Measurements from ENCODE around the gene HSD11B1.

The HSD11B1 gene

DNA sequence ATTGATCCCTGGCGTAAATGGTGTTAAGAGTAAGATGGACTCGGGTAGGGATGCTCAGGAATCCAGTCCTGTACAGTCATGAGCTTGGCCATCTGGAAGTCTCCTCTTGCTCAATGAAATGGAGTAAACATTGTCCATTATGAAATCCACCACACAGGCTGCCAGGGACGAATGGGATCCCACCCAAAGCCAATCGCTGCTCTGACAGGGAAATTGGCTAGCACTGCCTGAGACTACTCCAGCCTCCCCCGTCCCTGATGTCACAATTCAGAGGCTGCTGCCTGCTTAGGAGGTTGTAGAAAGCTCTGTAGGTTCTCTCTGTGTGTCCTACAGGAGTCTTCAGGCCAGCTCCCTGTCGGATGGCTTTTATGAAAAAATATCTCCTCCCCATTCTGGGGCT is at the start of gene HSD11B1:
Gene HSD11B1 (plus strand): TSS at position 263 of the 400 bp plus-strand sequence. CDS start 97 bp downstream, at position 360.
- no peak within 1 kb of the TSS for H3K9ac ChIP-seq (ENCODE audit: low read depth, low read length)
- H3K9me3 ChIP-seq (ENCODE audit: insufficient read depth, low read depth, low read length), result no peaks in the 10 kb centered on the region
- H3K36me3 ChIP-seq (ENCODE audit: insufficient read depth, low read depth, low read length), result no peaks in the 10 kb centered on the region
- no peaks in the 10 kb centered on the region; the same call in 1 of the 2 replicates for H3K27me3 ChIP-seq (ENCODE audit: insufficient read depth, low read length)
- H3K4me3 ChIP-seq (ENCODE audit: low read length), result no peak within 1 kb of the TSS
- no peak within 1 kb of the TSS for H3K27ac ChIP-seq (ENCODE audit: low read length)
- no peaks in the 10 kb centered on the region for H3K4me1 ChIP-seq (ENCODE audit: insufficient read depth, low read length)

GRCh38 chr1:209655411-209656231 is 49.0 kb upstream of the HSD11B1 start:
- Histone ChIP-seq H3K9ac (ENCODE audit: low read depth, low read length) (no peak overlapping the region), H3K4me3 (ENCODE audit: low read length) (no peak overlapping the region), H3K36me3 (ENCODE audit: insufficient read depth, low read depth, low read length) (no peaks in the 10 kb centered on the region), H3K9me3 (ENCODE audit: insufficient read depth, low read depth, low read length) (no peaks in the 10 kb centered on the region), H3K4me1 (ENCODE audit: insufficient read depth, low read length) (peaks cover 9% of the 10 kb centered on the region), H3K27ac (ENCODE audit: low read length) (no peak overlapping the region), H3K27me3 (ENCODE audit: insufficient read depth, low read length) (no peaks in the 10 kb centered on the region)

DNA sequence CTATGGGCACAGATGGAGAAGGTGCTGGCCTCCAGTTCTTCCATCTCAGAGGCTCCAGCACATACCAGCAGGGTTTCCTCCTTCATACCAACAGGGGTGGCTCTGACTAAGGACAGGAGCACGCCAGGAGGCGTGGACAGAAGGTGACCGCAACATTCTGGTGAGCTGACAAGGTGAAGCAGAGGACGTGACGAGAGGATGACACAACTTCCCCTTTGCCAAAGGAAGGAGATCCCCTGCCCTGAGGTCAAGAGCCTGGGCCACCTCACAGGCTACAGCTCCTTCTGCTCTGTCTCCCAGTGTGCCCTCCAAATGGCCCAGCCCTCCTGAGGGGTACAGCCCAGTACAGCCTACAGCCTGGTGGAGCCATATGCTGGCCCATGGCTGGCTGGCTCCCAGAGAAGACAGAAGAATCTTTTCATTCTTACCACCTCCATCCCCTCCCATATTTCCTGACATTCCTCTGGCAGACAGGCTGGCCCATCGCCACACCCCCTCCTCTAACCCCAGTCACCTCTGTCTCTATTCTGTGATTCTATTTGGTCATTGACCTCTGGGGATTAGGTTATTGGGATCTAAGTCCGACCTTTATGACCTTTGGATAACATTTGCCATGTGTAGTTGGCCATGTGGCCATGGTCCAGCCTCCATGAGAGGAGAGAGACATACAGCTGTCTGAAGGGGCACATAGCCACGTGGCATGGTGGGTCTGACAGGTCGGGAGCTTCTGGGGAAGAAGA is 47.3 kb upstream of the HSD11B1 start:
- H3K36me3 ChIP-seq (ENCODE audit: insufficient read depth, low read depth, low read length), result no peaks in the 10 kb centered on the region
- no peak overlapping the region for H3K4me3 ChIP-seq (ENCODE audit: low read length)
- no peak overlapping the region for H3K27ac ChIP-seq (ENCODE audit: low read length)
- H3K4me1 ChIP-seq (ENCODE audit: insufficient read depth, low read length), result peaks cover 9% of the 10 kb centered on the region
- H3K27me3 ChIP-seq (ENCODE audit: insufficient read depth, low read length), result no peaks in the 10 kb centered on the region
- no peaks in the 10 kb centered on the region for H3K9me3 ChIP-seq (ENCODE audit: insufficient read depth, low read depth, low read length)
- no peak overlapping the region for H3K9ac ChIP-seq (ENCODE audit: low read depth, low read length)

- Histone ChIP-seq H3K36me3 (ENCODE audit: insufficient read depth, low read depth, low read length) (no peaks in the 10 kb centered on the region), H3K27ac (ENCODE audit: low read length) (no peak overlapping the region), H3K4me3 (ENCODE audit: low read length) (no peak overlapping the region), H3K27me3 (ENCODE audit: insufficient read depth, low read length) (no peaks in the 10 kb centered on the region), H3K4me1 (ENCODE audit: insufficient read depth, low read length) (peaks cover 9% of the 10 kb centered on the region), H3K9me3 (ENCODE audit: insufficient read depth, low read depth, low read length) (no peaks in the 10 kb centered on the region), H3K9ac (ENCODE audit: low read depth, low read length) (no peak overlapping the region)
Measured at GRCh38 chr1:209657918-209658317, 46.7 kb upstream of the HSD11B1 start.

DNA sequence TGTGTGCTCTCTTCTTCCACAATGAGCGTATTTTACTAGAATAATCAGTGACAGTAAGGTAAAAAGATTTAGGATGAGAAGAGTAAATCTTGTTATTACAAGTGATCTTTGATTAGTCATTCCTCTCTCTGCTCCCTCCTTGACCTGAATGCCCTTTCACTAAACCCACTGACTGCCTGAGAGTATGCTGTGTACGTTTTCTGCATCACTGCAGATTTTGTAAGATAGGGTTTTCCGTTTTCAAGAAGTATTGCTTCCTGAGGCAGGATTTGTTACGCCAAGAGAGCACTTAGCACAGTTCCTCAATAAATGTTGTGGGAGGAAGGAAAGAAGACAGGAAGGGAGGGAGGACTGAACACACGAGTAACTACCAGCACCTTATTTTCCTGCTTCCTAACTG is 44.7 kb upstream of the HSD11B1 start:
- Histone ChIP-seq H3K4me3 (ENCODE audit: low read length) (no peak overlapping the region), H3K36me3 (ENCODE audit: insufficient read depth, low read depth, low read length) (no peaks in the 10 kb centered on the region), H3K27ac (ENCODE audit: low read length) (no peak overlapping the region), H3K9me3 (ENCODE audit: insufficient read depth, low read depth, low read length) (no peaks in the 10 kb centered on the region), H3K9ac (ENCODE audit: low read depth, low read length) (no peak overlapping the region), H3K27me3 (ENCODE audit: insufficient read depth, low read length) (no peaks in the 10 kb centered on the region), H3K4me1 (ENCODE audit: insufficient read depth, low read length) (no peaks in the 10 kb centered on the region)

GRCh38 chr1:209661071-209661470 is 43.6 kb upstream of the HSD11B1 start:
- Histone ChIP-seq H3K4me1 (ENCODE audit: insufficient read depth, low read length) (no peaks in the 10 kb centered on the region), H3K4me3 (ENCODE audit: low read length) (no peak overlapping the region), H3K9me3 (ENCODE audit: insufficient read depth, low read depth, low read length) (no peaks in the 10 kb centered on the region)

DNA sequence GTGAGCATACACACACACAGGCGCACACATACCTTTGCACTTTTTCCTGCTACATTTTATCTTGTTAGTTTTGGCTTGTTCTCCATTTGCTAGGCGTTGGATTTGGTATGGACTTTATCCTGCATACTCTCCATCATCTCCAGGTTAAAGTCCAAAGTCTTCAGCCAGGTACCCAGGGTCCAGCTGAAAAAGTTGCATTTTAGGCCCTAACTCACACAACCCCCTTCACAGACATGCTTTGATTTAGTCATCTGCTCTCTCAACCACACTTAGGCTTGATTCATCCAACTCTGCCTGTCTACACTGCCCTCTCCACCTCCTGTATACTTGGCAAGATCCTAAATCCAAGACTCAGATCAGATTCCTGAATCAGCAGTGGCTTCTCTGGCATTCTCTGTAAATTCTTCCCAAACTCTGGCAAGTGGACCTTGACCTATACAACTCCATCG is 41.7 kb upstream of the HSD11B1 start:
- Histone ChIP-seq H3K4me1 (ENCODE audit: insufficient read depth, low read length) (no peaks in the 10 kb centered on the region), H3K4me3 (ENCODE audit: low read length) (no peak overlapping the region), H3K27ac (ENCODE audit: low read length) (no peak overlapping the region), H3K27me3 (ENCODE audit: insufficient read depth, low read length) (0 out of 2 replicates have a peak, but pooled peaks cover 4% of the 10 kb centered on the region), H3K9ac (ENCODE audit: low read depth, low read length) (no peak overlapping the region), H3K9me3 (ENCODE audit: insufficient read depth, low read depth, low read length) (no peaks in the 10 kb centered on the region), H3K36me3 (ENCODE audit: insufficient read depth, low read depth, low read length) (no peaks in the 10 kb centered on the region)

More at GRCh38 chr1:209661071-209661470, 43.6 kb upstream of the HSD11B1 start:
- Histone ChIP-seq H3K36me3 (ENCODE audit: insufficient read depth, low read depth, low read length) (no peaks in the 10 kb centered on the region), H3K27ac (ENCODE audit: low read length) (no peak overlapping the region), H3K9ac (ENCODE audit: low read depth, low read length) (no peak overlapping the region), H3K27me3 (ENCODE audit: insufficient read depth, low read length) (no peaks in the 10 kb centered on the region)

- no peak overlapping the region for H3K27ac ChIP-seq (ENCODE audit: low read length)
- H3K4me3 ChIP-seq (ENCODE audit: low read length), result no peak overlapping the region
- H3K9ac ChIP-seq (ENCODE audit: low read depth, low read length), result no peak overlapping the region
- H3K36me3 ChIP-seq (ENCODE audit: insufficient read depth, low read depth, low read length), result no peaks in the 10 kb centered on the region
- no peaks in the 10 kb centered on the region for H3K4me1 ChIP-seq (ENCODE audit: insufficient read depth, low read length)
- peaks cover 28% of the 10 kb centered on the region; the same call in 1 of the 2 replicates for H3K27me3 ChIP-seq (ENCODE audit: insufficient read depth, low read length)
- no peaks in the 10 kb centered on the region for H3K9me3 ChIP-seq (ENCODE audit: insufficient read depth, low read depth, low read length)
Measured at GRCh38 chr1:209667103-209667502, 37.5 kb upstream of the HSD11B1 start.

GRCh38 chr1:209667708-209668107 is 36.9 kb upstream of the HSD11B1 start:
- Histone ChIP-seq H3K36me3 (ENCODE audit: insufficient read depth, low read depth, low read length) (no peaks in the 10 kb centered on the region), H3K4me1 (ENCODE audit: insufficient read depth, low read length) (no peaks in the 10 kb centered on the region), H3K4me3 (ENCODE audit: low read length) (no peak overlapping the region), H3K9me3 (ENCODE audit: insufficient read depth, low read depth, low read length) (no peaks in the 10 kb centered on the region), H3K27me3 (ENCODE audit: insufficient read depth, low read length) (peaks cover 31% of the 10 kb centered on the region), H3K27ac (ENCODE audit: low read length) (no peak overlapping the region), H3K9ac (ENCODE audit: low read depth, low read length) (no peak overlapping the region)

DNA sequence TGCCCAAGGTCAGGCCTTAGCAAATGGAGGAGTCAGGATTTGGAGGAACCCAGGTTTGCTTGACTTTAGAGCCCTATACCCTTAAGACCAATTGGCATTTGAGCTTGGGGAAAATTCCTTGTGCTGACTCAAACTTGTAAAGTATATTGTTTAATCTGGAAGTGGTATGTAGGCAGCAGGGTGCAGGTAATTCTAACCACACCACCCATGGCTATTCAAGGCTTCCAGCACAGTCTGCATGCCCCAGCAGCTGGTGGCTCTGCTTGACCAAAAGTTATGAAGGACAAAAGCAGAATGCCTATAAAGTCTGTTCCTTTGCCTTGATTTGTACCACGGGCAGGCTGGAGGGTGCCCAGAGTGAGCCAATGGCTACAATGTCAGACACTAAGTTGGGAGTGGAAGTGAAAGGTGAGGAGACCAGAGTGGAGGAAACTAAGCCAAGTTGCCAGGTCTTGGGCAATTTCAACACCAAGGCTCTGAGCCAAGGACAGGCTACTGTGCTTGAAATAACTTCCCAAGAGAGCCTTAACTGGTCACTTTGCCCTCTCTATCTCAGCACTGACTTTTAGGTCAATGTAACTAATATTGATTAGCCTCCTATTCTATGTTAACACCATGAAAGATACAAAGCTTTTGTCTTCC is 34.1 kb upstream of the HSD11B1 start:
- H3K27ac ChIP-seq (ENCODE audit: low read length), result no peak overlapping the region
- H3K36me3 ChIP-seq (ENCODE audit: insufficient read depth, low read depth, low read length), result no peaks in the 10 kb centered on the region
- no peaks in the 10 kb centered on the region for H3K9me3 ChIP-seq (ENCODE audit: insufficient read depth, low read depth, low read length)
- H3K4me3 ChIP-seq (ENCODE audit: low read length), result no peak overlapping the region
- no peak overlapping the region for H3K9ac ChIP-seq (ENCODE audit: low read depth, low read length)
- H3K27me3 ChIP-seq (ENCODE audit: insufficient read depth, low read length), result peaks cover 60% of the 10 kb centered on the region
- H3K4me1 ChIP-seq (ENCODE audit: insufficient read depth, low read length), result no peaks in the 10 kb centered on the region; the same call in 1 of the 2 replicates

DNA sequence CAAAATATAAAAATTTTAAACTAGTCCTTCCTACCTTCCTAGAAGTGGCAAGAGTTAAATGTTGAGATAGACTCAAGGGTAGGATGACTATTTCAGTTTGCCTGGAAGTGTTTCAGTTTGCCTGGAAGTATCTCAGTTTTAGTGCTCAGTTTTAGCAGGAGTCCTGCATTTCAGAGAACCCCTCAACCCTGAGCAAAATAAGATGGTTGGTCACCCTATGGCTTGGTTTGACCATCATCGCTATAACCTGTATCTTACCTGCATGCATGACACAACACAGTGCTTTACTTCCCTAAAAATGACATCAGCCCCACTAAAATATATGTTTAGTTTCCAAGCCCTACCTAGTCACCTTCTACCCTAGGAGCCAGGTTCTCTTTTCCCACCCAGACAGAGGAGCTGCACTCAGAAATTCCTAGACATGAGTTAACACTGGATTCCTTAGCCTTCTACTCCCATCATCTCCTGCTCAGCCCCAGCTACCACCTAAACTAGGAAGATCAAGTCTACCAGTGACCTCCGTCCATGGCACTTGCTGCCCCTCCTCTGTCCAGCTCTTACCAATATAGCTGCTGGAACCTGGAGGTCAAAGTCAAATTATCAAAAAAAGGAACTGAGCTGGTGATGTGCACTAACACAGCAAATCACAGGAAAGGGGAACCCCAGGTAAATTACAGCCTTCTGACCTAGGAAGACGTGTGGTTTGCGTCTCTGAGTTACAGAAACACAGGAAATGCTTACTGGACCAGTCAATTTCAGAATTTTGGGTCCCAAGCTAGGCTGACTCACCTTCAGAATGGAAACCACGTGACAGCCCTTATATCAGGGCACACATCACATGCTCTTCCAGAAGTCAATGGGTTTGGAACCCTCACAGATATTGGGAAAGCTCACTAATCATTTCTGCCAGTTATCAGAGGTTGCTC is 31.7 kb upstream of the HSD11B1 start:
- H3K27me3 ChIP-seq (ENCODE audit: insufficient read depth, low read length), result peaks cover 79% of the 10 kb centered on the region
- H3K9me3 ChIP-seq (ENCODE audit: insufficient read depth, low read depth, low read length), result no peaks in the 10 kb centered on the region
- H3K4me3 ChIP-seq (ENCODE audit: low read length), result no peak overlapping the region
- H3K27ac ChIP-seq (ENCODE audit: low read length), result no peak overlapping the region
- no peaks in the 10 kb centered on the region for H3K36me3 ChIP-seq (ENCODE audit: insufficient read depth, low read depth, low read length)
- no peak overlapping the region for H3K9ac ChIP-seq (ENCODE audit: low read depth, low read length)
- peaks cover 2% of the 10 kb centered on the region; the same call in 1 of the 2 replicates for H3K4me1 ChIP-seq (ENCODE audit: insufficient read depth, low read length)
